ENCODE measurements around the gene TWF2. TPM values are rescaled to one million over a fixed set of nuclear protein-coding genes. Genes with fewer than 3 reads are reported as not detected.

TWF2 gene
- total RNA-seq, 4 donors from 2014 or later: 59.2 to 72.9 (median 60.4) TPM

- DNase-seq (ENCODE audit: low spot score in 2 of 2): no peak
- Histone ChIP-seq H3K27me3 (no peaks in the 10 kb centered on the region), H3K36me3 (peaks cover 0 to 54% (median 25%) of the 10 kb centered on the region in 3 donors), H3K27ac (peak overlapping the region in 1 of 4 donors; percentile 62), H3K4me3 (no peak overlapping the region), H3K9me3 (no peaks in the 10 kb centered on the region), H3K4me1 (peaks cover 0 to 12% (median under 1%) of the 10 kb centered on the region in 4 donors)
- TF ChIP-seq EP300 (IDR thresholded peaks at IDR 0.05) (no peak), POLR2A (IDR thresholded peaks at IDR 0.05) (no peak), CTCF (IDR thresholded peaks at IDR 0.05) (no peak)
- 76 to 79% methylated on average over 5 of the region's 5 CpGs for WGBS, 2 donors
Measured at GRCh38 chr3:52226229-52226817, 12.6 kb downstream of the TWF2 start.

GRCh38 chr3:52225452-52226228 lies 13.3 kb downstream of the TWF2 start, which contains the start of gene TLR9:
Gene TLR9 (minus strand): TSS chr3:52225645. CDS start chr3:52225529, 116 bp downstream.
- peak within 1 kb of the TSS in 1 of 4 donors; percentile 21 for H3K4me3 ChIP-seq
- DNase-seq (ENCODE audit: low spot score in 2 of 2): no peak
- TF ChIP-seq EP300 (IDR thresholded peaks at IDR 0.05) (no peak), CTCF (IDR thresholded peaks at IDR 0.05) (no peak), POLR2A (IDR thresholded peaks at IDR 0.05) (no peak)
- H3K4me1 ChIP-seq: peaks cover 0 to 13% (median 1%) of the 10 kb centered on the region in 4 donors
- H3K27ac ChIP-seq: peak within 1 kb of the TSS in 1 of 4 donors; percentile 62
- 60 to 64% methylated on average over 9 of the region's 9 CpGs for WGBS, 2 donors
- peaks cover 0 to 47% (median 19%) of the 10 kb centered on the region in 3 donors for H3K36me3 ChIP-seq
- no peaks in the 10 kb centered on the region for H3K27me3 ChIP-seq
- H3K9me3 ChIP-seq: no peaks in the 10 kb centered on the region

GRCh38 chr3:52223449-52224408 lies 15.2 kb downstream of the TWF2 start:
- H3K27ac ChIP-seq: no peak overlapping the region
- no peak overlapping the region for H3K4me3 ChIP-seq
- no peak for DNase-seq (ENCODE audit: low spot score in 2 of 2)
- no peaks in the 10 kb centered on the region for H3K9me3 ChIP-seq
- H3K4me1 ChIP-seq: peaks cover 0 to 18% (median 3%) of the 10 kb centered on the region in 4 donors
- WGBS, 2 donors: 87 to 89% methylated on average over 32 of the region's 32 CpGs
- peaks cover 0 to 28% (median 0%) of the 10 kb centered on the region in 3 donors for H3K36me3 ChIP-seq
- H3K27me3 ChIP-seq: no peaks in the 10 kb centered on the region
- TF ChIP-seq POLR2A (IDR thresholded peaks at IDR 0.05): no peak
- TF ChIP-seq CTCF (IDR thresholded peaks at IDR 0.05): no peak
- TF ChIP-seq EP300 (IDR thresholded peaks at IDR 0.05): no peak

GRCh38 chr3:52222319-52223221 lies 16.4 kb downstream of the TWF2 start:
- H3K27me3 ChIP-seq: no peaks in the 10 kb centered on the region
- no peak overlapping the region for H3K27ac ChIP-seq
- DNase-seq (ENCODE audit: low spot score in 2 of 2): no peak
- TF ChIP-seq POLR2A (IDR thresholded peaks at IDR 0.05) (no peak), EP300 (IDR thresholded peaks at IDR 0.05) (no peak), CTCF (IDR thresholded peaks at IDR 0.05) (no peak)
- H3K4me3 ChIP-seq: no peak overlapping the region
- 90 to 94% methylated on average over 30 to 41 of the region's 41 CpGs for whole genome bisulfite sequencing, 2 donors
- H3K9me3 ChIP-seq: no peaks in the 10 kb centered on the region
- peaks cover 0 to 28% (median 4%) of the 10 kb centered on the region in 4 donors for H3K4me1 ChIP-seq
- peaks cover 0 to 16% (median 0%) of the 10 kb centered on the region in 3 donors for H3K36me3 ChIP-seq

Measured in tibial nerve (tissue), 4 donors.